ENCODE results near the gene RPS24.
"Not testable (repeated sequence)": the region's sequence is repeated elsewhere in the genome, so short reads cannot be mapped to it uniquely, and the experiment has no call there.

The RPS24 gene

DNA sequence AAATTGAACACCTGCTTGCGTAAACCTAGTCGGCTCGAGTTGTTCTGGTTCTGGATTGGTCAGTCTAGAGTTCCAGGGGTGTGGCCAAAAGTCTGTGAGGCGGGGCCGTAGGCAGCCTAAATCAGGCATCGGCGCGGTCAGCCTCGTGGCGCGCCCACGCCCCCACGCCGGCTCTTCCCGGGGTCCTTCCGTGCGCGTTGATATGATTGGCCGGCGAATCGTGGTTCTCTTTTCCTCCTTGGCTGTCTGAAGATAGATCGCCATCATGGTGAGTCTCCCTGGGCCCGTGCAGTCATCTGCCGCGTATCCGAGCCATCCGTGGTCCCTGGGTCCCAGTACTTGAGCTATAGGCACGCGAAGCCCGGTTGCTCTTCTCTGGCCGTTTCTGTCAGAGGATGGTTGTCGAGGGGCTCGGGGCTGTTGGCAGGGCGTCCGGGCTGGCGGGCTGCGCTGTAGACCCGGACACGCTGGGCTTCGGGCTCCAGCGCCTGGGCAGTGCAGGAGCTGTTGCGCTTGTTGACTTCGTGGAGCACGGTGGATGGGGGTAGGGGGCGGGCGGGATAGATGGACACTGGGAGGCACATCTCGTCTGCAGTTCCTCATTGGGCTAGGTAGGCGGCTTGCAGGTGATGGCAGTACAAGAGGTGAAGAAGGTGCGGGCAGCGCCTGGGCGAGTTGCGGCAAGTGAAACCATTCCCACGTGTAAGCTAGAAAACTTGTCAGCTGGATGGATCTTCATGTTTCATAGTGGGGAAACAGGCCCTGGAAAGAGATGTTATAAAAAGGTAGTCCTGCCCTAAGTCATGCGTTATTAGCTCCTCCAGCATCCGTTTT, at the start of gene RPS24:
RPS24 (plus strand) TSS at position 227 of the 834 bp plus-strand sequence; CDS start at position 266, 39 bp downstream.
- peak; percentile 93 for DNase-seq

DNA sequence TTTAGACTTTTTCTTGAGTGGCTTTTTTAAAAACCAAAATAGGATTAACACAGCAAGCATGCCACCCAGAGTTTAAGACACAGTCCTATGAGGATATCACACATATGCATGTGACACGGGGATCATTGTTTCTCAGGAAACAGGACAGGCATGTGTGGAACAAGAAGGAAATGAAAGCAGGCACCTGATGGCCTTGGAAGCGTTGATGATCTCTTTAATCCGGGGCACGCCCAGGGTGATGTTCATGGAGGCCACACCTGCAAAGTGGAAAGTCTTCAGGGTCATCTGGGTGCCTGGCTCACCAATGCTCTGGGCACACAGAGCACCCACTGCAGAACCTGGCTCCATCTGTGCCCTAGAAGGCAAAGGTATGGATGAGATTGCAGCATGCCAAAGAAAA, 48.7 kb upstream of the RPS24 start:
- DNase-seq, result no peak

DNA sequence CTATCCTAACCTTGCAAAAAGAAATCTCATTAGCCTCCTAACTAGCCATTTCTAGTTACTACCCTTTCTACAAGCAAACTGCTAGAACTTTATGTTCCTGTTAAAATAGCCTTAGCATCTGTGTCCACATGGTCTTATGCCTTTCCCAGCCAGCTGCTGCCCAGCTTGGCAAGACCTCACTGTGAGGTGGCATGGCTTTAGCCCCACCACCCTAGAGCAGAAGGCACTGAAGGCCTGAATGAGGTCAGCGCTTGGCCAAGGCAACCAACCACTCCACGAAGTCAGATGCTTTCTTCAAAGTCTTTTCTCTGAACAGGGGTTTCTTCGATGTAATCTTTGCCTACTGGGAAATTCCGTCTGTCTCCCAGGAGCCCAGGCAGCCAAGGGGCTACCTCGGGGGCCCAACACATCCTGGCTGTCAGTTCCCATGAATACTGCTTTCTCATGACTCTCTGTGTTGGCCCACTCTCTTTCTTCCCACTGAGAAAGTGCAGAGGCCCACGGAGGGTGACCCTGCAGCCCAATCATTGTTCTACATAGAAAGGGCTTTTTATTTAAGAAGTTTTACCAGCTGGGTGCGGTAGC, 45.9 kb upstream of the RPS24 start:
- DNase-seq, result no peak

DNA sequence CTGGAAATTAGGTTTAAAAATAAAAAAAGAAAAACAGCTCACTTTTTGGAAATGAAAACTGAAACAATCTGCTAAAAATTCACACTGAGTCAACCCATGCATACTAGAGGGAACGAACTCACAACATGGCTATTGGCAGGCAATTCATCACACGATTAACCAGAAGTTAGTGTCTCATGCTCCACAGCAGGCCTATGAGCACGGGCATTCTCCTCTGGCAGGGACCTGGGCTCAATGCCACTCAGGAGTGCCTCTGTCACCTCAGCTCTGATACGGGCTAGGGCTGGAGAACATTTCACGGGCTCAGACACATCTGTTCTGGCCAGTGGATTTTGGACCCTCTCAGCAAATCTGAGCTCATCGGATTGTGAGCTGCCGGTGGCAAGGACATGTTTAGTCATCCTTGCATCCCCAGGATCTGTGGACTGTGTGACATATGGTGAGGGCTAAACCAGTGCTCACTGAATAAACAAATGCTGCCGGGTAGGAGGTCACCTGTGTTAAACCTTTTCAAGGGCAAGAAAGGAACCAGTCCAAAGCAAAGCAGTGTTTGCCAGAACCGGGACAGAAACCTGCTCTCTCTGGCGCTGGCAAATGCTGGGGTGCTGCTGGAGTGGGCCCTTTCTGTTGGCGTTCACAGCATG, 44.5 kb upstream of the RPS24 start:
- no peak for DNase-seq

DNA sequence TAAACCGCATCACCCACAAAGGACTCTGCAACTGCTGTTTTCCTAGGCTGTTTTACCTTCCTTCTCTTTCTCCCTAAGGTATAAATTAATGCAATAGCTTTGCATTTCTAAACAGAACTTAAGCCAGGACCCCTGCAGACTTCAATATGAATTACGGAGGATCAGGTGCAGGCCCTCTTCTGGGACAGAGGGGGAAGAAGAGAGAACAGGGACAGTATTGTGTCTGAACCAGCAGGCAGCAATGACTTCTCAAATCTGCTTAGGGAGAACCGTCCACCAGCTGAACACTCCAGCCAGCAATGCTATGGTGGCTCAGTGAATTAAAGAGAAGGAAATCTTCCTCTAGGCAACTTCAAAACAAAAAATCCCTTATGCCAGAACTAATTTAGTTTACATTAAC, 40.0 kb upstream of the RPS24 start:
- DNase-seq, result no peak

DNA sequence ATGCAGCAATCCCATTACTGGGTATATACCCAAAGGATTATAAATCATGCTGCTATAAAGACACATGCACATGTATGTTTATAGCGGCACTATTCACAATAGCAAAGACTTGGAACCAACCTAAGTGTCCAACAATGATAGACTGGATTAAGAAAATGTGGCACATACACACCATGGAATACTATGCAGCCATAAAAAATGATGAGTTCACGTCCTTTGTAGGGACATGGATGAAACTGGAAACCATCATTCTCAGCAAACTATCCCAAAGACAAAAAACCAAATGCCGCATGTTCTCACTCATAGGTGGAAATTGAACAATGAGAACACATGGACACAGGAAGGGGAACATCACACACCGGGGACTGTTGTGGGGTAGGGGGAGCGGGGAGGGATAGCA, 34.9 kb upstream of the RPS24 start:
- not testable (repeated sequence) for DNase-seq

DNA sequence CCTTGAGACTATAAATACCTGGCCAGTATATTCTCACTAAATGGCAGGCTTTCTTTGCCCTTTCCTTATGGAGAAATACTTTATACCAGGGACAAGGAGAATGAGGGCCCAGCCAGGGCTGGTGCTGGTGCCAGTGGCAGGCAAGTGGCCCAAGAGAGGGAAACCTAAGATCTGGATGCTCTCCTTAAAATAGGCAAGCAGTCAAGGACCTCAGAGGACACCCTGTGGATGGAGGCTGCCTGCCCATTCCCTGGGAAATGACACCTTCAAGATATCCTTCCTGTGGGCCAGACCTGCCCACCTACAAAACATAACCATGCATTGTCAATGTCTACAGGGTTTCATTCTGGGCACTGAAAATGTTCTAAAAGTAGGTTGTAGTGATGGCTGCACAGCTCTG, 33.5 kb upstream of the RPS24 start:
- DNase-seq, result no peak

DNA sequence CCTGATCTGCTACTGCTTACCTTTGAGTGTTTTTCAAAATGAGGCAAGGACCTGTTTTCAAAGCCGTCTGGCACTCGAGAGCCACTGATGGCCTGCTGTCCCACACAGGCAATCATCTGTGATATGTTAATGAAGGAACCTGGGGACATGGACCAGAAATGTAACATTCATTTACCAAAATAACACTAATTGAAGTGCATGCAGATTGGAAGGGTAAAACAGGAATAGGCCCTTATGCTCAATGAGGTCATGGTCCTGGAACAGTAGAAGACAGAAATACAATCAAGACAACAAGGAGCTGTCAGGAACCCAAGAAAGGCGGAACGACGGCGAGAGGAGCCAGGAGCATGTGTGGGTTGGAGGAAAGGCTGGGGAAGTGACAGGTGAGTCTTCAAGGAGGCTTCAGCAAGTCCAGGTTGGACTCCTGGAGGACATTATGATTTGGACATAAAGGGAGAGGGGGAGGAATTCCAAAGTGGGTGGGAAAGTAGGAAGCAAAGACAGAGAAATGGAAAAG, 32.6 kb upstream of the RPS24 start:
- no peak for DNase-seq

DNA sequence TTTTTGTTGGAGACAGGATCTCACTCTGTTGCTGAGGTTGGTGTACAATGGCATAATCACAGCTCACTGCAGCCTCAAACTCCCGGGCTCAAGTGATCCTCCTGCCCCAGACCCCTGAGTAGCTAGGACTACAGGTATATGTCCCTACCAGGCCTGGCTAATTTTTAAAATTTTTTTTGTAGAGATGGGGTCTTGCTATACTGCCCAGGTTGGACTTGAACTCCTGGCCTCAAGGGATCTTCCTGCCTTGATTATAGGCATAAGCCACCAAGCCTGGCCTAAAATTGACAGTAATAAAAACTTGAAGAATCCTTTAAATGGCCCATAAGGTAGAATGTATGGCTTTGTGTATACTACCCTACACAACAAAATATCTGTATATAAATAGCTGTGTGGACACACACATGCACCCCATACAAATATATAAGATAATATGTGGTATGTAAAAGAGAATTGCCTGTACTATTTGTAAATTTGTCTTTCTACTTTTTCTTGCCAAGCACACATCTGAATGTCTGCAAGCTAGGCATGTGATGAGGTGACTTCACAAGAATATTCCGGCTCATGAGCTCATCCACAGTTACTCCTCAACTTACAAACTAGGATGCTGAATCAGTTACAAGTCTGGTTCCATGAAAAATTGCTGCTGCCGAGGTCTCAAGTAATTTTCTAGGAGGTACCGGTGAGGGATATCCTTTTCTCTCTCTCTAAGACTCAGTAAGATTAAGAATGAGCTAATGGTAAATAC, 30.9 kb upstream of the RPS24 start:
- DNase-seq, result no peak

DNA sequence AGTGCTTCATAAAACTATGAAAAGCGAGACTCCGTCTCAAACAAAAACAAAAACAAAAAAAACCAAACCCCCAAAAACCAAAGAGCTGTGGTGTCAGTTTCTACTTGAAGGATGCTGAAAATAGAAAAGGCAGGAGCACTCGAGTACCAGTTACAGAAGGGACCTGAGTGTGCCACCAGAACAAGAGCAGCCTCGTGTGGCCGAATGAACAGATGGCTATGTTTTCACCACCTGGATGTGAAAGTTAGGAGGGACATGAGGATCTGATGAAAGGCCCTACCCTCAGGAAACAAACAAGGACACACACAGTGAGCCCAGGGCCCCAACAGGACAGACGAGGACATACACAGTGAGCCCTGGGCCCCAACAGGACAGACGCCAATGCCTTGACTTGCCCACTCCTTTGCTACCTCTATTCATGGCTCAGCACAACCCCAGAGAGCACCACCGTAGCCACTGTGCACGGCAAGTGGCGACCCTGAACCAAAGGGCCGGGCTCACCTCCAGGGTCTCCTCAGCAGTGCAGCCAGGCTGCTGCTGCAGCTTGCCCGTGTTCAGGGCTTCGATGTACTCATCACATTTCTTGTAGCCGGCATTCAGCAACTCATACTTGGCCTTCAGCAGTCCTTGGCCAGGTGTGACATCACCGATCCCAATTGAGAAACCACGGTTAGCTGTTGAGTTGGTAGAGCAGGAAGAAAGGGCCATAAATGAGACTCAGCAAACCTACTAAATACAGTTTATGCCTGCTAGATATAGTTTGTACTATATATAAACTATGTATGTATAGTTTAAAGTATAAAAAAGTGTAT, 29.2 kb upstream of the RPS24 start:
- DNase-seq, result no peak

DNA sequence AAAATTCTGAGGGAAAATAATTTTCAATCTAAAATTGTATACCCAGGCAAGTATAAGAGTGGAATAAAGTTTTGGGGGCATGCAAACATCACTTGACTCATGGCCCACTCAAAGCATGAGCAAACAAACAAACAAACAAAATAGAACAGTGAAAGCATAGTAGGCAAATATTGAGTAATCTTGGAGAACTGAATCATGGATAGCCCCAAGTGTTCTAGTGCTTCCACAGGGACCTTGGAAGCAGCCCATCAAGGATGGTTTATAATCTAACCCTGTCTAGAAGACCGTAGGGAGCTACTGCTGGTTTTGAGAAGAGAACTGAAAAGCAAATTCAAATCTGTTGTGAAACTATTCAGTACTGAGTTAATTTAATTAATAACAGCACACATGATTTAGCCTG, 26.5 kb upstream of the RPS24 start:
- no peak for DNase-seq

DNA sequence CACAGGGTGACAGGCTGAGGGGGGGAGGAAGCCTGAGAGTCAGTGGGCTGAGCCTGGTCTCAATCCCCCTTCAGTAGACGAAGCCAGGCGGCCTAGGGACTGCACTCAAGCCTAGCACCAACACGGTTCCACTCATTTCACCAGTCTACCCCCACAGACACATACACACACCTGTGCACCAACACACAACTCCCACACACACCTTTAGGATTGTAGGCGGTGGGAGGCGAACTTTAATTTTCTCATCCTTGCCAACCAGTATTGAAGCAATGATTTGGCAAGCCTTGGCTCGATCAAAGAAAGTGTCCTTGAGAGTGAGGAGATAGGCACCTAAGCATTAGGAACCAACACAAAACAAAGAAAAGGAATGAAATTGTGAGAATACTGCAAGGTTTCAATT, 24.0 kb upstream of the RPS24 start:
- DNase-seq, result no peak

DNA sequence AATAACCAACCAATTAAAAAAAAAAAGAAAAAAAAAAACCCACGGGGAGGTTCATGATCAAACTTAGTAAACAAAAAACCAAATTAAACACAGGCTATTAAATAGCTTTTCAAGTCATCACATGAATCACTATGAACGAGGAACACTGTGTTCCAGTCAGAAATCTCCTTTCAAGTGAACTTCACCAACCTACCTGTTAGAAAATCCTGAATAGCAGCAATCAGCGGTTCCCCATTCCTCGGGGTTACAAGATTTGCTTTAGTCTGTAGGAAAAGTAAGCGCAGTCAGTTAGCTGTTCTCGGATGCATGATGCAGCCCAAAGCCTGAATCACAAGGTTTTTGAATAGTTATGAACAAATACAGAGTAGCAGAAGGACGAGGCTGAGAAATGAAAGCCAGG, 23.4 kb upstream of the RPS24 start:
- no peak for DNase-seq

DNA sequence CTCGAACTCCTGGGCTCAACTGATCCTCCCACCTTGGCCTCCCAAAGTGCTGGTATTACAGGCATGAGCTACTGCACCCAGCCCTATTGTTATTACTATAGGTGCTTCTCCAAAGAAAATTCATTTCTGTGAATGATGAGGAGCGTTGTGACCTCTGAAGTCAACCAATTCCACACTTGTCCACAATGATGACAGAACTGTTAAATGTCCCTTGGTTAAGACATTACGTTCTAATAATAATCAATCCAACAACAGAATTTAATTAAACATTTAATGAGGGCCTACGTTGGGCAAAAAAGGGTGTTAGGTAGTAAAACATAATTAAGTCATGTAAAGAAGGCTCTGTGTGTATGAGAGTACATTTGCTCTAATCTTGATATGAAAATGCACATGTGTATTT, 22.6 kb upstream of the RPS24 start:
- DNase-seq, result no peak

DNA sequence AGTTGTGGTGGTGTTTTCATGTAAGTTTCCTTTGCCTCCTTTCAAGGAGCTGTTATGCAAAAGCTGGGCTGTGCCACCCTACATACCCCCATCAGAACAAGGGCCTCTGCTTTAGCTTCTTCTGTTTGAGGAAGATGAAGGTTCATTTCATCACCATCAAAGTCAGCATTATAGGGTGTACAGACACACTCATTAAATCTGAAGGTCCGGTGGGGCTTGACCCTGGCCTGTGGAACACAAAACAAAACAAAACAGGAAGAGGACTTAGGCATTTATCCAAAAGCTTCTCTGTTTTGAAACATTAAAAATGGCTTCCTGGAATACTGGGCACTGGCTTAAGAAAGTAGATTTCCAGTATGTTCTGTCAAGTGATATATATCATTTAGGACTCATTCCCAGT, 20.1 kb upstream of the RPS24 start:
- no peak for DNase-seq

DNA sequence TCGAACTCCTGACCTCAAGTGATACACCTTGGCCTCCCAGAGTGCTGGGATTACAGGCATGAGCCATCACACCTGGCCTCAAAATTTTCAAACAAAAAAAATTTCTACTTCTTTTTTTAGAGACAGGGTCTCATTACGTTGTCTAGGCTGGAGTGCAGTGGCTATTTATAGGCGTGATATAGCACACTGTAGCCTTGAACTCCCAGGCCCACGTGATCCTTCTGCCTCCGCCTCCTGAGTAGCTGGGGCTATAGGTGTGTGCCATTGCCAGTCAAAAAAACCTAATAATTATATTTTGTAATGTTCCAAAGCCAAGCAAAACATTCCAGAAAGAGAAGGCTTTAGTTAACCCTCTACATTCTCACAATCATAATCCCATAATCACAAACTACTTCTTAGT, 18.1 kb upstream of the RPS24 start:
- no peak for DNase-seq

DNA sequence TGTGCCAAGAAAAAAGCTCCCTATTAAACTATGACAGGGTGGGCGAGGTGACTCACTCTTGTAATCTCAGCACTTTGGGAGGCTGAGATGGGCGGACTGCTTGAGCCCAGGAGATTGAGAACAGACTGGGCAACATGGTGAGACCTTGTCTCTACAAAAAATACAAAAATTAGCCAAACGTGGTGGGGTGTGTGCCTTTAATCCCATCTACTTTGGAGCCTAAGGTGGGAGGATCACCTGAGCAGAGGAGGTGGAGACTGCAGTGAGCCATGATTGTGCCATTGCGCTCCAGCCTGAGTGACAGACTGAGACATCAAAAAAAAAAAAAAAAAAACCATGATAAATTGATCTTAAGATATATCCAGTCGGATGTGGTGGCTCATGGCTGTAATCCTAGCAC, 15.8 kb upstream of the RPS24 start:
- DNase-seq, result no peak

DNA sequence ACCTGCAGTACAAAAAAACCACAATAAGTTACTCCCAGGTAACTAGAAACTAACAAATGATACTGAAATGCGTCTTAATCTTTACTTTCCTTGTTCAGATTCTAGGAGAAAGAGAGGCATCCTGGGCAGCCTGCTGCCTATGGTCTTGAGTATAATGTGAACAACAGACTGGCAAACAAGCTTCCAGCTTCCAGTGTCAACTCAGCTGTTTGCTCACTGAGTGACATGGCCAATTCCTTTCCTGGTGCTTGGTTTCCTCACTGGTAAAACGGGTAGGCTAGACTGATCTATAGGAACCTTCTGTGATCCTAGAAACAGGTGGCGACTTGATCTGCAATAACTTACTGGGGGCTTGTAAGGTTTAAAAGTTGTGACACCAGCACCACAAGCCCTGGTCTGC, 14.4 kb upstream of the RPS24 start:
- no peak for DNase-seq

DNA sequence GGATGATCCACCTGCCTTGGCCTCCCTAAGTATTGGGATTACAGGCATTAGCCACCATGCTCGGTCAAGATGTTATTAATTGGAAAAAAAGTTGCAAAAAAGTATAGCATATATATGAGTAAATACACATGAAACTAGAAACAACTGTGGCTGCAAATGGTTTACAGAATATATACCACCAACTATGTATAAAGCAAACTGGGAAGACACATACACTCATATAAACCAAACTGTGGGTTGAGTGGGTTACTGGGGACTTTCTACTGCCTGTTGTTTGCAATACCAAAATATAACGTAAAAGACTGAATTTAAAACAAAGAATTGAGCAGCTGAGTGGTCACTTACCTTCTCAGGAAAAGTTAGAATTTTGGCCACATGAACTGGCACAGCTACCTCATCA, 12.5 kb upstream of the RPS24 start:
- no peak for DNase-seq

DNA sequence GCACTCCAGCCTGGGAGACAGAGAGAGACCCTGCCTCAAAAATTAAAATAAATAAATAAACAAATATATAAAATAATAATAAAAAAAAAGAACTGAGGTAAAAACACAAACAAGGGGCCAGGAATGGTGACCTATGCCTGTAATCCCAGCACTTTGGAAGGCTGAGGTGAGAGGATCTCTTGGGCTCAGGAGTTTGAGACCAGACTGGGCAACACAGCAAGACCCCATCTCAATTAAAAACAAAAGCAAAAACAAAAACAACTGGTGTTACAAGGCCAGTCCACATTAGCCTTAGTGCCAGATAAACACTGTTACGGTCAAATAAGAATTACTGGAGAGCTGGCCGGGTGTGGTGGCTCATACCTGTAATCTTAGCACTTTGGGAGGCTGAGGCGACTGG, 9.9 kb upstream of the RPS24 start:
- no peak for DNase-seq

DNA sequence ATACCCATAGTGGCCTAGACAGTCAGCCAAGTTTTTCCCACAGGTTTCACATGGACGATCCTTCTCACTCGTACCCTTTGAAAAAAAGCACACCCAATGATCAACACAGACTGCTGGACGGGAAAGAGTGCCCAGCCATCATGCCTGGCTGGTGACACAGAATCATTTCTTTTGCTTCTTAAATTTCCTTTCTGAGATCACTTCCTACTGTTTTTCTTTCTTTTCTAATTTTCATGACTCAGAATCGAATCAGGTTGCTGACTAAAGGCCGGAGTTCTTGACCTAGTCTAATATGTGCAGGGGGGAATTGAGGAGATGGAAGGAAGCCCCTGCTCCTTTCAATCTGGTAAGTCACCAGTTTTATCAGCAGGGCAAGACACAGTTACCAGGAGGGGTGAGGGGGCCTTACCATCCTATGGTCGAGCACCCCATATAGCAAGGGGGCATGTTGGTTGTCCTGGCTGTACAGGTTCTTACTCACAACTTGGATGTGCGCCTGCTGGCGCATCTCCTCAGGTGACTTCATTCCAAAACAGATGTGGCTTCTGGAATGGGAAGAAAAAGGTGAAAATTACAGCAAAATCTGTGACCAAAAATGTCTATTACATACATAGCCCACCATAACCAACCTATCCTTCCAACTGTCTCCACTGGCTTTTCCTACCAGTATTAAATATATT, 7.8 kb upstream of the RPS24 start:
- DNase-seq, result no peak
